Smooth muscle cell (in vitro differentiated cells): Measurements from ENCODE around the gene MON2. TPM values are rescaled to one million over a fixed set of nuclear protein-coding genes. Genes with fewer than 3 reads are reported as not detected.
"Not testable (repeated sequence)": the region's sequence is repeated elsewhere in the genome, so short reads cannot be mapped to it uniquely, and the experiment has no call there.

Experiments
- DNase-seq: peaks from one replicate; lab custom pipeline; 2025; ENCODE audit not compliant: unreplicated experiment; lab: John Stamatoyannopoulos, UW
- H2AFZ ChIP-seq: fragments of 200-600 bp; sonication (generic); 2 replicates; pipeline ENCODE4 v1.6.0; 2016; ENCODE audit warnings: antibody characterized with exemption, low read depth, mild to moderate bottlenecking
- H3F3A ChIP-seq: fragments of 200-600 bp; sonication (generic); 2 replicates; pipeline ENCODE4 v1.6.0; 2017; ENCODE audit warnings: antibody characterized with exemption, low read depth
- H3K27ac ChIP-seq: fragments of 200-600 bp; sonication (generic); 2 replicates; pipeline ENCODE4 v1.5.1; 2016; ENCODE audit warnings: low read depth, mild to moderate bottlenecking
- H3K27me3 ChIP-seq: fragments of 200-600 bp; sonication (generic); 2 replicates; pipeline ENCODE4 v1.6.1; 2016; ENCODE audit warnings: low read depth, mild to moderate bottlenecking
- H3K36me3 ChIP-seq: fragments of 200-600 bp; sonication (generic); 2 replicates; pipeline ENCODE4 v1.5.1; 2016; ENCODE audit warnings: low read depth
- H3K4me1 ChIP-seq: fragments of 200-600 bp; sonication (generic); 2 replicates; pipeline ENCODE4 v1.5.1; 2016; ENCODE audit warnings: low read depth
- H3K4me2 ChIP-seq: fragments of 200-600 bp; sonication (generic); 2 replicates; pipeline ENCODE4 v1.6.0; 2016; ENCODE audit warnings: mild to moderate bottlenecking
- H3K4me3 ChIP-seq: fragments of 200-600 bp; sonication (generic); 2 replicates; pipeline ENCODE4 v1.5.1; 2016; ENCODE audit warnings: mild to moderate bottlenecking
- H3K79me2 ChIP-seq: fragments of 200-600 bp; sonication (generic); 2 replicates; pipeline ENCODE4 v1.6.0; 2016; ENCODE audit warnings: low read depth, mild to moderate bottlenecking
- H3K9ac ChIP-seq: fragments of 200-600 bp; sonication (generic); 2 replicates; pipeline ENCODE4 v1.6.0; 2016; ENCODE audit warnings: low read depth
- H3K9me3 ChIP-seq: fragments of 200-600 bp; sonication (generic); replicated peaks from 2 replicates; pipeline ENCODE4 v1.5.1; 2016; ENCODE audit warnings: low read depth
- H4K20me1 ChIP-seq: fragments of 200-600 bp; sonication (generic); 2 replicates; pipeline ENCODE4 v1.6.0; 2016; ENCODE audit warnings: low read depth
- CTCF ChIP-seq: fragments of 200-600 bp; sonication (generic); IDR thresholded peaks from 2 replicates; pipeline ENCODE4 v1.5.1; 2017; ENCODE audit warnings: borderline replicate concordance, mild to moderate bottlenecking, antibody characterized with exemption; ENCODE audit not compliant: insufficient read depth, poor library complexity, severe bottlenecking
- WGBS: methylation state at CpG from one replicate; pipeline ENCODE4 v1.1.7; 2016; ENCODE audit warnings: low lambda C conversion rate; 5-methylcytosine and 5-hydroxymethylcytosine counted together
- polyA plus RNA-seq: library from polyadenylated mRNA; unstranded; fragments of >200 nt; fragmentation: Nextera tagmentation; extraction: Ambion mirVana; gene quantifications from 2 replicates; pipeline ENCODE4 v1.2.1, GENCODE V29; 2016
- total RNA-seq: library from RNA; depleted of rRNA; stranded (reverse); fragments of >200 nt; gene quantifications from 2 replicates; pipeline ENCODE4 v1.2.3, GENCODE V29; 2014

The MON2 gene
- total and polyA plus RNA-seq, 2 experiments from 2014 or later: 18.1 to 72.5 TPM

- no peak for DNase-seq
- H2AFZ ChIP-seq: peak overlapping the region; percentile 83
- H3K79me2 ChIP-seq: no peaks in the 10 kb centered on the region
- no peak overlapping the region for H3K9ac ChIP-seq
- H3K4me2 ChIP-seq: no peak overlapping the region
- H3K27ac ChIP-seq: no peak overlapping the region
- peak; percentile 63 for TF ChIP-seq CTCF
- H3F3A ChIP-seq: no peaks in the 10 kb centered on the region
- H3K4me1 ChIP-seq: peaks cover 7% of the 10 kb centered on the region
- H3K36me3 ChIP-seq: no peaks in the 10 kb centered on the region
- no peaks in the 10 kb centered on the region for H3K9me3 ChIP-seq
- peaks cover 43% of the 10 kb centered on the region for H3K27me3 ChIP-seq
- no peak overlapping the region for H3K4me3 ChIP-seq
- no peaks in the 10 kb centered on the region for H4K20me1 ChIP-seq
- WGBS: 15% methylated on average over 6 of the region's 6 CpGs
These were observed 28.4 kb upstream of the MON2 start for GRCh38 chr12:62438098-62438692.

GRCh38 chr12:62446754-62447452 is 19.7 kb upstream of the MON2 start:
- Histone ChIP-seq H3K27me3 (no peaks in the 10 kb centered on the region), H3K4me2 (no peak overlapping the region), H3K9me3 (no peaks in the 10 kb centered on the region), H3K4me1 (no peaks in the 10 kb centered on the region), H4K20me1 (no peaks in the 10 kb centered on the region), H2AFZ (no peak overlapping the region), H3K9ac (no peak overlapping the region), H3F3A (no peaks in the 10 kb centered on the region), H3K79me2 (no peaks in the 10 kb centered on the region), H3K4me3 (no peak overlapping the region), H3K27ac (no peak overlapping the region), H3K36me3 (no peaks in the 10 kb centered on the region)
- no peak for DNase-seq
- WGBS: 74% methylated on average over 2 of the region's 2 CpGs
- no peak for TF ChIP-seq CTCF

GRCh38 chr12:62448436-62448835 is 18.2 kb upstream of the MON2 start:
- Histone ChIP-seq H3K27ac (no peak overlapping the region), H3K4me1 (no peaks in the 10 kb centered on the region), H3K27me3 (no peaks in the 10 kb centered on the region), H3K4me2 (no peak overlapping the region), H3K9me3 (no peaks in the 10 kb centered on the region), H3F3A (no peaks in the 10 kb centered on the region), H3K79me2 (no peaks in the 10 kb centered on the region), H3K9ac (no peak overlapping the region), H2AFZ (no peak overlapping the region), H3K4me3 (no peak overlapping the region), H3K36me3 (no peaks in the 10 kb centered on the region), H4K20me1 (no peaks in the 10 kb centered on the region)
- DNase-seq: no peak
- WGBS: 89% methylated on average over 3 of the region's 3 CpGs
- no peak for TF ChIP-seq CTCF

GRCh38 chr12:62455429-62455828 is 11.2 kb upstream of the MON2 start:
- not testable (repeated sequence) for H3F3A ChIP-seq, H3K36me3 ChIP-seq, DNase-seq, H3K9me3 ChIP-seq, H4K20me1 ChIP-seq, H3K4me3 ChIP-seq, H3K79me2 ChIP-seq, H3K27me3 ChIP-seq, H3K4me1 ChIP-seq, H3K9ac ChIP-seq, H2AFZ ChIP-seq, H3K4me2 ChIP-seq, H3K27ac ChIP-seq
- 81% methylated on average over 2 of the region's 2 CpGs for WGBS
